Right atrium auricular region (tissue), 2 donors: ENCODE measurements around the gene COL15A1. TPM values are rescaled to one million over a fixed set of nuclear protein-coding genes. Genes with fewer than 3 reads are reported as not detected.

Experiments
- DNase-seq: peaks from one replicate; pipeline ENCODE4 v3.0.0-alpha.2; 2019; ENCODE audit warnings: low spot score
- H3K27ac ChIP-seq, 2 donors: fragments of 200-600 bp; sonication (generic); 1 replicate in 1 of 2; 2 replicates in 1 of 2; pipeline ENCODE4 v1.5.1; 2016 to 2019
- H3K27me3 ChIP-seq, 2 donors: fragments of 200-600 bp; sonication (generic); one replicate each; pipeline versions ENCODE4 v1.5.1 to v1.6.0; 2017 to 2019
- H3K36me3 ChIP-seq: fragments of 200-600 bp; sonication (generic); one replicate; pipeline ENCODE4 v1.5.1; 2016
- H3K4me1 ChIP-seq, 2 donors: fragments of 200-600 bp; sonication (generic); one replicate each; pipeline versions ENCODE4 v1.5.1 to v1.6.0; 2017 to 2019
- H3K4me3 ChIP-seq, 2 donors: fragments of 200-600 bp; sonication (generic); 1 replicate in 1 of 2; 2 replicates in 1 of 2; pipeline ENCODE4 v1.5.1; 2017 to 2019; ENCODE audit warnings: mild to moderate bottlenecking in 1 of 2, moderate library complexity in 1 of 2
- H3K9me3 ChIP-seq, 2 donors: fragments of 200-600 bp; sonication (generic); one replicate each; pipeline ENCODE4 v1.5.1; 2019
- total RNA-seq, 2 donors: library from RNA; depleted of rRNA; stranded (reverse); fragments of >200 nt; gene quantifications; one replicate each; pipeline ENCODE4 v1.1.0, GENCODE V29; 2016
- TF ChIP-seq, protein P1 (sequence below), 2 donors: fragments of 200-600 bp; sonication (generic); IDR thresholded peaks; one replicate each; pipeline ENCODE4 v1.5.1; 2019; ENCODE audit warnings: antibody characterized with exemption in 2 of 2

COL15A1 gene
- total RNA-seq, 2 donors from 2014 or later = 22.4 to 38.2 TPM

DNA sequence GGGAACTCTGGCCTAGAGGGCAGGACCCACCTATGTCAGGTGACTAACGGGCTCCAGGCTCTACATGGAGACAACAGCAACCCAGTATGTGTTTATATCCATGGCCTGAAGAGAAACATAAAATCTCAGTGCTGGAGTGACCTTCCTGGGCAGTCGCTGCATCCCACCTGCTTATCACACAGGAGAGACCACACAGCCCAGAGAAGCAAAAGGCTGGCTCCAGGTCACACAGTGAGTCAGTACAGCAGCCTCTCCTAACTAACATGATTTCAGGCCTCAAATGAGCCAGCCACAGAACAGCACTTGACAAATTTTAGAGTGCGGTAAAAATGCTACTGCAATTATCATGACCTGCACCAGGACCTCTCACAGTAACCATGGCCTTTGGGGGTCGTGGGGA is 107.2 kb downstream of the COL15A1 start:
- no peak overlapping the region for H3K27ac ChIP-seq
- no peak for DNase-seq
- H3K4me3 ChIP-seq = no peak overlapping the region
- no peaks in the 10 kb centered on the region for H3K9me3 ChIP-seq
- H3K36me3 ChIP-seq = peaks cover 26% of the 10 kb centered on the region
- TF ChIP-seq, protein P1, sequence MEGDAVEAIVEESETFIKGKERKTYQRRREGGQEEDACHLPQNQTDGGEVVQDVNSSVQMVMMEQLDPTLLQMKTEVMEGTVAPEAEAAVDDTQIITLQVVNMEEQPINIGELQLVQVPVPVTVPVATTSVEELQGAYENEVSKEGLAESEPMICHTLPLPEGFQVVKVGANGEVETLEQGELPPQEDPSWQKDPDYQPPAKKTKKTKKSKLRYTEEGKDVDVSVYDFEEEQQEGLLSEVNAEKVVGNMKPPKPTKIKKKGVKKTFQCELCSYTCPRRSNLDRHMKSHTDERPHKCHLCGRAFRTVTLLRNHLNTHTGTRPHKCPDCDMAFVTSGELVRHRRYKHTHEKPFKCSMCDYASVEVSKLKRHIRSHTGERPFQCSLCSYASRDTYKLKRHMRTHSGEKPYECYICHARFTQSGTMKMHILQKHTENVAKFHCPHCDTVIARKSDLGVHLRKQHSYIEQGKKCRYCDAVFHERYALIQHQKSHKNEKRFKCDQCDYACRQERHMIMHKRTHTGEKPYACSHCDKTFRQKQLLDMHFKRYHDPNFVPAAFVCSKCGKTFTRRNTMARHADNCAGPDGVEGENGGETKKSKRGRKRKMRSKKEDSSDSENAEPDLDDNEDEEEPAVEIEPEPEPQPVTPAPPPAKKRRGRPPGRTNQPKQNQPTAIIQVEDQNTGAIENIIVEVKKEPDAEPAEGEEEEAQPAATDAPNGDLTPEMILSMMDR (IDR thresholded peaks at IDR 0.05) = no peak
- peaks cover 0 to 11% of the 10 kb centered on the region in 2 donors for H3K4me1 ChIP-seq
- no peaks in the 10 kb centered on the region for H3K27me3 ChIP-seq

DNA sequence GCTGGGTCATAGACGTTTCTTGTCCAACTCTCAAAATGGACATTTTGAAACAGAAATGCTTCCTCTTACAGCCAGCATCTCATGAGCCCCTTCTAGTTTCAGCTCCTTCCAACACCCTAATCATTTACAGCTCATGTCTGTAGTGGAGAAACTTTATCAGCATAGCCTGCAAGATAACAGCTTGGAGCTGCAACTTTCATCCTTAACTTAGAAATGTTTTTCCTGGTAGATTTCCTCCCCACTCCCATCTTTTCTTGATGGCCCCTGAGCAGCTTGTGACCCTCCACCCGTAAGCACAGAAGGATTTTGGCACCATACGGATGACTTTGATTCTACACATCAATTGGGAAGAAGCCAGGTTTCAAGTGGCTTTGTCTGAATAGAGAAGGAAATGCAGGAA is 107.7 kb downstream of the COL15A1 start:
- no peaks in the 10 kb centered on the region for H3K9me3 ChIP-seq
- TF ChIP-seq, protein P1 (IDR thresholded peaks at IDR 0.05) = no peak
- no peak overlapping the region for H3K4me3 ChIP-seq

DNA sequence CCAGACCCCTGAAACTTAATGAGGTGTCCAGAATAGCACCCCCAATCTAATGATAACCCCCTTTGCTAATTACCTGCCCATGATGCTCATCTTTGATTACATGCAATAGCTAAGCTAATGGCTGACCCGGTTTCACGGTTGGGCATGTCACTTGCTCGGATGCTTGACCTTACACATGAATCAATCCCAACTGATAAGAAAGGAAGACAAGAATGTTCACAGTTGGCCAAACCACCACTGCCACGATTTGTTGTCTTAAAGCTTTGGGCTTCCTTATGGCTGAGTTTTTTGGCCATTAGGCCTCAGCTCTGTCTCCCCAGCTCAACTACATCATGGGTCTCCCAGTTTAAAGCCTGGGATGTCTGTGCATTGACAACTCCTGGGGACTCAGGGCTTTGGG is 108.1 kb downstream of the COL15A1 start:
- Histone ChIP-seq H3K27me3 (no peaks in the 10 kb centered on the region), H3K27ac (no peak overlapping the region), H3K4me1 (peaks cover 0 to 11% of the 10 kb centered on the region in 2 donors), H3K36me3 (peaks cover 26% of the 10 kb centered on the region), H3K9me3 (no peaks in the 10 kb centered on the region), H3K4me3 (no peak overlapping the region)
- no peak for DNase-seq
- TF ChIP-seq, protein P1 (IDR thresholded peaks at IDR 0.05) = no peak

More for the DNA sequence above, 107.7 kb downstream of the COL15A1 start:
- no peak overlapping the region for H3K27ac ChIP-seq
- H3K27me3 ChIP-seq = no peaks in the 10 kb centered on the region
- H3K4me1 ChIP-seq = peaks cover 0 to 11% of the 10 kb centered on the region in 2 donors
- peaks cover 26% of the 10 kb centered on the region for H3K36me3 ChIP-seq
- no peak for DNase-seq

DNA sequence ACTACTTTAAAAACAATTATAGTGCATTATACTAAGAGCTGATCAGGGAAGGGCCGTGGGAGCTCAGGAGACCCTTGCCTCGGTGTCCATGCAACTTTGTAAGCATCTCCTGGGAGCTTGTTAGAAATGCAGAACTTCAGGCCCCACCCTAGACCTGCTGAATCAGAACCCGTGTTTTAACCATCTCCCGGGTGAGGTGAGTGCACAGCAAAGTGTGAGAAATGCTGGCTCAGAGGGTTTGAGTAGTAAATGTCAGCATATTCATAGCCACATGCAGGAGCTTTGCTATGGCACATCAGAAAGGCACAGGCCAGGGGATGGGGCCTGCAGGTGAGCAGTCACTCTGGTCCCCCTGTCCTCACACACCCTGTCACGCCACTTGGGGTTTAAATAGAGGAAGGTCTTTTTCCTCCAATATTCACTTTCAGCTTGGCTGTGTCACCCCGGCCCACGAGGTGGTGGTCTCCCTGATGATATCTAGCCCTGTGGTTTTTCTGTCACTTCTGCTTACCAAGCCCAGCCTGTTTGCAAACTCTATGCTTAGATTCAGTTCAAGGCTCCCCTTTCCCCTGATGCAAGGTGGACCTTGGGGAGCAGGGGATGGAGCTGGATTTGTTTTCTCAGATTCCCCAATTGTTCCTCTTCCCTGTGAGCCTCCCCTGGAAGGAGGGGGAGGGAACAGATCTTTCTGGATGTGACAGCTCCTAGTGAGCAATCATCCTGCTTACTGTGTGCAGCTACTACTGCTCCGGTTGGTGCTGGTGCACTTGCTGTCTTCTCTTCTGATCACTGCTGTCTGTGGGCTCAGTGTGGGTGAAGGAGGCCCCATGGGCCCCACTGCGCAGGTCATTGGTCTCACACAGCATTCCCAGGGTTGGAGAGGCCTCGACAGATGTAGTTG is 109.4 kb downstream of the COL15A1 start:
- Histone ChIP-seq H3K9me3 (no peaks in the 10 kb centered on the region), H3K4me3 (no peak overlapping the region), H3K27ac (no peak overlapping the region), H3K4me1 (peaks cover 0 to 11% of the 10 kb centered on the region in 2 donors), H3K27me3 (no peaks in the 10 kb centered on the region), H3K36me3 (peaks cover 18% of the 10 kb centered on the region)
- DNase-seq = no peak
- TF ChIP-seq, protein P1 (IDR thresholded peaks at IDR 0.05) = no peak

DNA sequence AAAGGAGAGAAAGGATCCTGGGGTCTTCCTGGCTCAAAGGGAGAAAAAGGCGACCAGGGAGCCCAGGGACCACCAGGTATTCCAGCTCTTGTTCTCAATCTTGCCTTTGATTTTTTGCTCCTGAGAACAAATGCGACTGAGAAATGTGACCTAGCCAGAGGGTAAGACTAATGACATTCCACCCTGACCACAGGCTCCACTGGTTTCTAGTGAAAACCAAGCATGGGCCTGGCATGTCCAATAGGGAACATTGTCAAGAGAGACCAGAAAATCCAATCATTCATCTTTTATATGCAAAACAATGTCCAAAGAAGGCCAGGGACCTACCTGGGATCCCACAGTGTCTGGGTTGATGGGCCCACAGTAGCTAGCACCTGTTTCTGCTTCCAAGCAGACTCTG is 110.9 kb downstream of the COL15A1 start:
- H3K4me3 ChIP-seq = no peak overlapping the region
- no peak overlapping the region for H3K27ac ChIP-seq
- TF ChIP-seq, protein P1 (IDR thresholded peaks at IDR 0.05) = no peak
- DNase-seq = no peak
- no peaks in the 10 kb centered on the region for H3K9me3 ChIP-seq
- peaks cover 11% of the 10 kb centered on the region for H3K36me3 ChIP-seq
- H3K27me3 ChIP-seq = no peaks in the 10 kb centered on the region
- H3K4me1 ChIP-seq = peaks cover 0 to 16% of the 10 kb centered on the region in 2 donors
